GM21737 (cell line): ENCODE results near the gene SCN8A.
A peak's percentile ranks its signal among the peaks of the same experiment; 100 is the strongest.
"Not testable (repeated sequence)": the region's sequence is repeated elsewhere in the genome, so short reads cannot be mapped to it uniquely, and the experiment has no call there.

Source experiments
- ATAC-seq: cut with Tn5 transposase; IDR thresholded peaks from one replicate; pipeline ENCODE4 v1.9.1; 2021; ENCODE audit warnings: mild to moderate bottlenecking, moderate library complexity; ENCODE audit not compliant: unreplicated experiment

SCN8A gene

DNA sequence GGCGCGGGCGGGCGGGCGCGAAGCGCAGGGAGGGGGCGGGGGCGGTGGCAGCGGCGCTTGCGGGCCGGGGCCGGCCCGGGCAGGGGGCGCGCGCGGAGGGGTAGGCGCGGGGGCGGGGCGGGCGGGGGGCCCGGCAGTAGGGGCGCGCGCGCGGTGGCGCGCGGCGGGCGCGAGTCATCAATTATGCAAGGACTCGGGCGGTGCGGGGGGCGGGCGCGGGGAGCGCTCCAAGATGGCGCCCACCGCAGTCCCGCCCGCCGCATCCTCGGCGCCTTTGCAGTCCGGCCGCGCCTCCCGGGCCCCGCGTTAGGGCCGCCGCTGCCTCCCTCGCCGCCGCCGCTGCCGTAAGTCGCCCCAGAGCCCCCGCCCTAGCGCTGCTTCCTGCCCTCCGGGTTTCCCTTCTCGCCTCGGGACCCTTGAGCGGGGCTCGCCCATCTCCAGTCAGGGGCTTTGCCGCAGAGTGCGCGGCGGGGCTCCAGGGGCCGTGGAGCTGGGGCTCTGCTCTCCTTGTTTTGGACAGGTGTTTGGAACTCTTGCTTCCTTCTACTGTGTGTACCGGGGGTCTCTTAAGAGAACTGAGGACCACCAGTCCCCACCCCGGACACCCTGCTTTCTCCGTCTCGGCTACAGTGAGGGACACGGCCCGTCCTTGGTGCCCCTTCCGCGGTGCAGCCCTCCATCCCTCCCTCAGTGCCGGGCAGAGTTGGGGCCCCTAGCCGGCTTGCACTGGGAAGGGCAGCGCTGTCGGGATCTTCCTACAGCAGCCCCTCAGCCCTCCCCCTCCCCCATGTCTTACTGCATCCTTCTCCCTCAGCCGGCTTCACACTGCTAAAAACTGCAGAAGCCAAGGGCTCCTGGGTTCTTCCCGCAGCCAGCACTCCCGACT is at the start of gene SCN8A:
Gene SCN8A, plus strand, starts transcription at position 218 of the 886 bp plus-strand sequence. CDS start 71,585 bp downstream, outside the sequence.
- peak; percentile 16 for ATAC-seq

DNA sequence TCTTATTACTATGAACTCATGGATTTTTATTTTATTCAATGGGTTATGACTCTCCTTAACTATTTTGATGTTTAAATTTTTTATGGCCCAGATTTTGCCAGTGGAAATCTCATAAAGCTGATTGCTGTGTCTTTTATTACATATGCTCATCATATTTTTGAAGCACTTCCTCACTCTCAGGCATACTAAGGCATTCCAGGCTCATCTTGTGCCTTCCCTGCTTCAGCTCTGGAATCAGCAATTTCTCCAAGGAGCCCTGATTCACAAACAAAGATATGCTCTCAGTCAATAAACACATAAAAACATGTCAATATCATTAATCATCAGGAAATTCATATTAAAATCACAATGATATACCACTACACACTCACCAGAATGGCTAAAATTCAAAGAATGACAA is 44.9 kb upstream of the SCN8A start:
- no peak for ATAC-seq

DNA sequence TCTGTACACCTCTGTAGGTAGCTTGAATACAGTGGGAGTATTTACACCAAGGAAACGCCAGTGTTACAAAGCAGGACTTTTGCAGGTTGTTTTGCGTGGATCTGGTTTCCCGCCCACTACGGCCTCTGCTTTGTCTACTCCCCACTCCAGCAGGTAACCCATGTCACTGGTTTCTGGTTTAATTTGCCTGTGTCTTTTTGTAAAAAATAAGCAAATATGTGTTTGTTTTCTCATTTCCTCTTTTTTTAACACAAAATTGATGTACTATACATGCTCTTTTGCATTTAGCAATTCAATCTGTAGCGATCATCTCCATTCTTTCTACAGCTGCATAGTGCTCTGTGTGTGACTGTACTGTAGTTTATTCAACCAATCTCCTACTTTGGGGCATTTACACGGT is 43.4 kb upstream of the SCN8A start:
- ATAC-seq = no peak

DNA sequence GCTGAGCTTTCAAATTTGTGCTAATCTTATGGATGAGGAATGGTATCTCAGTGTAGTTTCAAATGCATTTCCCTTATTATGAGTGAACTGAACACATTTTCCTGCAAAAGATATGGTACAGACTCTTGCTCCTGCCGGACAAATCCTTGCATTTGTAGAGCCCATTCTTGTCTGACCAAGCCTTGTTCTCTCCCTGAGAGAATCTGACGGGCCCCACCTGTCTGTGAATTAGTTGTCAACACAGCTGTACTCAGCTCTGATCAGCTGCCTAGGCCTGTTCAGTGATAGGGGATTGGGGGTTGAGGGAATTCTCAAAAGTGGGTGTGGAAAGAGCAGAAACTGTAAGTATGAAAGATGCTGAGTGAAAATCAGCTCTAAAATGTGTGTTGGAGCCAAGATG is 42.8 kb upstream of the SCN8A start:
- no peak for ATAC-seq

DNA sequence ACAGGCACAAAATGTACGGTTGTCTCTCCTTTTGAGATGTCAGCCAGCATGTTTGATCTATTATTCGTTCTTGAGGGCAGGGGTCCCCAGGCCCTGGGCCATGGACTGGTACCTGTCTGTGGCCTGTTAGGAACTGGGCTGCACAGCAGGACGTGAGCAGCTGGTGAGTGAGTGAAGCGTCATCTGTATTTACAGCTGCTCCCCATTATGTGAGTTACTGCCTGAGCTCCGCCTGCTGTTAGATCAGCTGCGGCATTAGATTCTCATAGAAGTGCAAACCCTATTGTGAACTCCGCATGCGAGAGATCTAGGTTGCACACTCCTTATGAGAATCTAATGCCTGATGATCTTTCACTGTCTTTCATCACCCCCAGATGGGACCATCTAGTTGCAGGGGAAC is 41.4 kb upstream of the SCN8A start:
- ATAC-seq = no peak

DNA sequence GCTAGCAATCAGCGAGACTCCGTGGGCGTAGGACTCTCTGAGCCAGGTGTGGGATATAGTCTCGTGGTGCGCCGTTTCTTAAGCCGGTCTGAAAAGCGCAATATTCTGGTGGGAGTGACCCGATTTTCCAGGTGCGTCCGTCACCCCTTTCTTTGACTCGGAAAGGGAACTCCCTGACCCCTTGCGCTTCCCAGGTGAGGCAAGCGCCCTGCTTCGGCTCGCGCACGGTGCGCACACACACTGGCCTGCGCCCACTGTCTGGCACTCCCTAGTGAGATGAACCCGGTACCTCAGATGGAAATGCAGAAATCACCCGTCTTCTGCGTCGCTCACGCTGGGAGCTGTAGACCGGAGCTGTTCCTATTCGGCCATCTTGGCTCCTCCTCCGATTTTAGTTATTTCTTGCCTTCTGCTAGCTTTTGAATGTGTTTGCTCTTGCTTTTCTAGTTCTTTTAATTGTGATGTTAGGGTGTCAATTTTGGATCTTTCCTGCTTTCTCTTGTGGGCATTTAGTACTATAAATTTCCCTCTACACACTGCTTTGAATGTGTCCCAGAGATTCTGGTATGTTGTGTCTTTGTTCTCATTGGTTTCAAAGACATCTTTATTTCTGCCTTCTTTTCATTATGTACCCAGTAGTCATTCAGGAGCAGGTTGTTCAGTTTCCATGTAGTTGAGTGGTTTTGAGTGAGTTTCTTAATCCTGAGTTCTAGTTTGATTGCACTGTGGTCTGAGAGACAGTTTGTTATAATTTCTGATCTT is 22.6 kb upstream of the SCN8A start:
- not testable (repeated sequence) for ATAC-seq

DNA sequence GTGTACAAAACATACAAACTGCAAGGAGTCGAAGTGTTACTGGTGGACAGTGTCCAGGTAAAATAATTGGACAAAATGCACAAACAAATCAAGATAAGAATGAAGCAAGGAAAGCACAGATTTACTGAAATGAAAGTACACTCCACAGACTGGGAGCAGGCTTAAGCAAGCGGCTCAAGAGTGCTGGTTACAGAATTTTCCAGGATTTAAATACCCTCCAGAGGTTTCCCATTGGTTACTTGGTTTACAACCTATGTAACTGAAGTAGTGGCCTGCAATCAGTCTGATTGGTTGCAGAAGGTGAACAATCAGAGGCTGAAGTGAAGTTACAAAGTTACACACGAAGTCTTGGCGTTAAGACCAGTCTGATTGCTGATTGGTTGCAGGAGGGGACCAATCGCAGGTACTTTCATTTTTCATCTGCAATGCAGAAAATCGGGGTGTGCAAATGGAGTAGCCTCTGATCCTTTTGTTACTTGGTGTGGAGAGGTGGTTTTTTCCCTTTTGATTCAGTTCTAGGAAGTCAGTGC is 11.6 kb upstream of the SCN8A start:
- no peak for ATAC-seq

DNA sequence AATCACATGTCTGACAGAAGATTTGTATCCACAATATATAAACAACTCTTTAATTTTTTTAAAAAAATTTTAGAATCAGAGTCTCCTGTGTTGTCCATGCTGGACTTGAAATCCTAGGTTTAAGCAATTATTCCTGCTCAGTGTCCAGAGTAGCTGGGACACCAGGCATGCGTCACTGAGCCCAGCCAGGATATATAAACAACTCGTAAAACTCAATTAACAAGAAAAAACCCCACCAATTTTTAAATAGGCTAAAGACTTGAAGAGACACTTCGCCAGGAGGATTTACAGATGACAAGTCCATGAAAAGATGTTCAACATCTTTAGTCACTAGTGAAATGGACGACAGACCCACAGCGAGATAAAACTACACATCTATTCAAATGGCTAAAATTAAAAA is 2.0 kb upstream of the SCN8A start:
- ATAC-seq = no peak

DNA sequence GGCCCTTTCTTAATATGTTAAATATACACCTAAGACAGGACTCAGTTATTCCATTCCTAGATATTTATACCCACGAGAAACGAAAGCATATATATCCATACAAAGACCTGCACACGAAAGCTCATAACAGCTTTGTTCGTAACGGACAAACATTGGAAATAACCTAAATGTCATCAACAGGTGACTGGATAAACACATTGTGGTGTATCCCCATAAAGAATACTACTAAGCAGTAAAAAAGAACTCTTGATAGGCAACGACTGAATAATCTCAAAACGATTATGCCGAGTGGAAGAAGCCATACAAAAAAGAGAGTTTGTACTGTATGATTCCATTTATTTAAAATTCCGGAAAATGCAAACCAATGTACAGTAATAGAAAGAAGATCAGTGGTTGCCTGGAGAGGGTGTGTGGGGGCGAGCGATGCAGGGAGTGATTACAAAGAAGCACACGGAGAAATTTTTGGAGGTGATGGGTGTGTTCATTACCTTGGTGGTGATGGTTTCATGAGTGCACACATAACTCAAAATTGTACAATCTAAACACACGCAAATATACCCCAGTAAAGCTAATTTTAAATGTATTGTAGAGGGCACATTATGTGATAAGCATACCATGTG is 1.4 kb upstream of the SCN8A start:
- ATAC-seq = no peak

DNA sequence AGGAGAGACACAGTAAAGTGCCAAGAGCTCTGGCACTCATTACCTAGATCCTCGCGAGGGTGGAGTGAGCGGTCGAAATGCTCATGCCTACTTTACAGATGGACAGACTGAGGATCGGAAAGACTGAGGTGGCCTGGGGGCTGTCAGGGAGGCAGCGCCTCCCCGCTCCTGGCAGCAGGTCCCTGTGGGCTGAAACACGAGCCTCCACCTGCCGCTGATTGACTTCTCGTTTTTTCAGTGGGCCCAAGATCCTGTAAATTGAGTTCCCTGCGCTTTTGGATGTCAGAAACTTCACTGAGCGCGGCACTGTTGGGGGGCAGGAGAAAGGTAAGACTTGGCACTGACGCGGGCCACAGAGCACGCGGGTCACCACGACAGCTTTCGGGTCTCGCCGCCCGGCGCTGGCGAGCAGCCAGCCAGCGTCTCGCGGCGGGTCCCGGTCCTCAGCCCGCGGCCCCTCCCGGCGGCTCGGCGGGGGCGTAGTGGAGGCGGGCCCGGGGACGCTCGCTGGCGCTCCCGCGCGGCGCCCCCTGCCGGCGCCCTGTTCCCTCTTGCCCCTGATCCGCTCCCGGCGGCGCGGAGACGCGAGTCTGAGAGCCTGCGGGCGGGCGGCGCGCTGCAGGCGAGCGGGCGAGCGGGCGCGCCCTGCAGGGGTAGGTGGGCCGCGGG is 552 bp upstream of the SCN8A start:
- ATAC-seq = peak; percentile 85

DNA sequence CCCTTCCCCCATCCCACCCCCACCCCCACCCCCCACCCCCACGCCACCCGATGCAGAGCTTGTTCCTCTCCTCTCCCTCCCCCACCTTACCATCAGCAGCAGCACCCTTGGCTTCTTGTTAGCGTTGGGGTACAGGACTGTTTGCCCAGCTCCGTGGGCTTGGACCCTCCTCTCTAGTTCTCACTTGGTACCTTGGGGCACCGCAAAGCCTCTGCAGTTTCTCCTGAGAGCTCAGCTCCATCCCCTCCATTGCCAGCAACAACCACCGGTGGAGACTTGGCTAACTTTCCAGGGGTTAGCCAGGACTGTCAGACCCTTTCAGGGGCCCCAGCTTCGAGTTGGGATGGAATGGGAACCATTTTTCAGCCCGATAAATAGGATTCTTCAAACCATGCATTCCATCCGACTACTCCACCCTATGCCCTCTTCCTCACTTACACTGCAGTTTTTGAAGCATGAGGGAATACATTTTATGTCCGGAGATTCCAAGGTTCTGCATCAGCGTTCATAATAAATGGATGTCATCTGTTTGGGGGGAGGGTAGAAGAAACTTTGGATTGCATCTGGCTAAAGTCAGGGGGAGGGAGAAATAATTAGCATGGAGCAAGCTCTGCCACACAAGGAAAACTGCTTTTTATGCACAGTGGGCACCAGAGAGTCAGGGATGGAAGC is 1.1 kb downstream of the SCN8A start:
- no peak for ATAC-seq

DNA sequence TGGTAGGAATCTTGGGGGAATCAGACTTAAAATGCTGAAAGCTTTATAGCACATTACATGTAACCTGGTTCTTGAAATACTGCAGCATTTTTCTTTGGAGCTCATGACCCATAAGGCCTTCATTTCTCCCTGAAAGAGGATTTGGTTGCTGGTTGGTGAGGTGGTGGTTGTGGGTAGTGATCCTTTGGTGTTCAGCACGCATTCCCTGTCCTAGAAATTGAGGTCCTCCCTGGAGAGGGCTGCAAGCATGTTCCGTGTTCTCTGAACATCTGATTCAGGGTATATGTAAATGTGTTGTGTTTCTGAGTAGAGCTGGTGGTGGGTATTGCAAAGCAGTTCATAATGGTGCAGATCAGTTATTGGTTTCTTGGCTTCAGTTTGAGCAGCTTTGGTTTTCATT is 2.0 kb downstream of the SCN8A start:
- no peak for ATAC-seq

DNA sequence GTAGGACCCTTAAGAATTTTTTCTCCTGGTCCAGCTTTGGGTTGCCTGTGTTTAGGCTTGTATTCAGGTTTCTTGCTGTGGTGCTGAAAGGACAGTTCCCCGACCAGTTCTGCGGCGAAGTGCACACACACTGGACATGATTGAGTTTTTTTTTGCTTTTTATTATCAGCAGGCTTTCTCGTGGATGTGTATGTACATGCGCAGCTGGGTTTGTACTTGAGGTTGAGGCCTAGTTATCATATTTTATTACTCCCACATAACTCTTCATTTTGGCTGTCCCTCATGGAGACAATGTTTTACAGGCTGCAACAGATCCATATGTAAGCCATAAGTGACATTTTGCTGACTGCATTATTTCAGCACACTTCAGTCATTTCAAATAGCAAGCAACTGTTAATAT is 2.5 kb downstream of the SCN8A start:
- ATAC-seq = no peak

DNA sequence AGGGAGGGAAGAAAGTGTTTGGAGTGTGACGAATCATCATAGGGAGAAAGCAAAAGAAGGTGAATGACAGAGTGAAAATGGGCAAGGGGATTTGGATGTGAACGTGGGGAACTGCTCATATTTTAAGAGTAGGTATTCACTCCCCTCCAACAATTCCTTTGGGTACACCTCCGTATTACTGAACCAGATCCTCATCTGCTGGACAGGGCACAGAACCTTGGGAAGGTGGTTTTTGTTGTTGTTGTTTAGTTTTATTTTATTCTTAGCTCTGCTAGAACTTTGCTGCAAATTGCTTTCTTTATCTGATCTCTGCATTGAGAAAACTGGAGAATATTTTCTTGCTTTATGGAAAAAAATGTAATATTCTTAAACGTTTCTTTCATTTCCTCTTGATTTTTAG is 7.1 kb downstream of the SCN8A start:
- ATAC-seq = no peak

DNA sequence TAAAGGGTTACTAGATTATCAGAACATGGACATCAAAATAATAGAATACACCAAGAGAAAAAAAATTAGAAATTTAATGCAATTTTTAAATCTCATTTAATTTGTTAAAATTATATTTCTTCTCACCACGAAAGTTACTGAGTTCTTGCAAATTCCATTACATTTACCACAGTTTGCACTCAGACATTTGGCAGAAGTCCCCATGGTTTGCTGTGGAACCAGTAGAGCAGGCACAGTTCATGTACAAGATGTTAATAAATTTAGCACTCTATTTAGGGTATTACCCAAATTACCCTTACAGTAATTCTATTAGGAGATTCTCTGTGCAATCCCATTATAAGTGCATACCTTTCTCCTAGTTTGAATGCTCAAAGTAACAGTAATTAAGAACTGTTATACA is 9.7 kb downstream of the SCN8A start:
- ATAC-seq = no peak

DNA sequence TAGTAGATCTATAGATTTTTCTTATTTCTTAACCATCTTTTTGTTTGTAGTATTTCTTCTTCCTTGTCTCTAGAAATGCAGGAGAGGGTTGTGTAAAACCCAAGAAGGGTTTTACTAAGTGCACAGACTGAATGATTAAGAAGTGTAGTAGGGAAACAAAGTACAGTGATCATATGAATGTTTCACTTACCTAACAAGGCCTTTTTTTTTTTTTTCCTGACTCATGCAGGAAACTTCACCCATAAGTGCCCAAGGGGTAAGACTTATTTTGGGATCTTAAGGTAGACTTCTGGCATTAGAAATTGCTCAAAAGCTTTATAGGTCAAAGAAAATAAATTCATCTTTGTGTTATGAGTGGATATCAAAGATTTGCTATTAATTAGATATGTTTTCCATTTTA is 10.2 kb downstream of the SCN8A start:
- no peak for ATAC-seq

DNA sequence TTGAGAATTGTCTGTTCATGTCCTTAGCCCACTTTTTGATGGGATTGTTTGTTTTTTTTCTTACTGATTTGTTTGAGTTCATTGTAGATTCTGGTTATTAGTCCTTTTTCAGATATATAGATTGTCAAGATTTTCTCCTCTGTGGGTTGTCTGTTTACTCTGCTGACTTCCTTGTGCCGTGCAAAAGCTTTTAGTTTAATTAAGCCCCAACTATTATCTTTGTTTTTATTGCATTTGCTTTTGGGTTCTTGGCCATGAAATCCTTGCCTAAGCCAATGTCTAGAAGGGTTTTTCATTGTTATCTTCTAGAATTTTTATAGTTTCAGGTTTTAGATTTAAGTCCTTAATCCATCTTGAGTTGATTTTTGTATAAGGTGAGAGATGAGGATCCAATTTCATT is 14.9 kb downstream of the SCN8A start:
- ATAC-seq = not testable (repeated sequence)

DNA sequence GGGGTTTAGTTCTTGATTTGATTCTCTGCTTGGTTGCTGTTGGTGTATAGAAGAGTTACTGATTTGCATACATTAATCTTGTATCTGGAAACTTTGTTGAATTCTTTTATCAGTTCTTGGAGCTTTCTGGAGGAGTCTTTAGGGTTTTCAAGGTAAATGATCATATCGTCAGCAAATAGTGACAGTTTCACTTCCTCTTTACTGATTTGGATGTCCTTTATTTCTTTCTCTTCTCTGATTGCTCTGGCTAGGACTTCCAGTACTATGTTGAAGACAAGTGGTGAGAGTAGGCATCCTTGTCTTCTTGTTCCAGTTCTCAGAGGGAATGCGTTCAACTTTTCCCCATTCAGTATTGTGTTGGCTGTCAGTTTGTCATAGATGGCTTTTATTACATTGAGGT is 16.2 kb downstream of the SCN8A start:
- not testable (repeated sequence) for ATAC-seq

DNA sequence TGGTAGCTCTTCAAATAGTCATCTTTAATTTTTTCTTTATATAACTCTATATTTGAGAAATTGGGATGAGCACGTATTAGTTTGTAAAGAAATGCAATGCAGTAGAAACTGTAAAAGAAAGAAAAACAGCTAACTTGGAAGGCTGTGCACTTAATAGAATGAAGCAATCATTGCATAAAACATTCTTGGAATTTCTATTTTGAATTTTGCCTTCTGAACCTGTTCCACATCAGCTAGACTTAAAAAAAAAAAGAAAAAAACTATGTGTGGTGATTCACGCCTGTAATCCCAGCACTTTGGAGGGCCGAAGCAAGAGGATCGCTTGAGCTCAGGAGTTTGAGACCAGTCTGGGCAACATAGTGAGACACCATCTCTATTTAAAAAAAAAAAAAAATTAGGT is 29.4 kb downstream of the SCN8A start:
- ATAC-seq = no peak

DNA sequence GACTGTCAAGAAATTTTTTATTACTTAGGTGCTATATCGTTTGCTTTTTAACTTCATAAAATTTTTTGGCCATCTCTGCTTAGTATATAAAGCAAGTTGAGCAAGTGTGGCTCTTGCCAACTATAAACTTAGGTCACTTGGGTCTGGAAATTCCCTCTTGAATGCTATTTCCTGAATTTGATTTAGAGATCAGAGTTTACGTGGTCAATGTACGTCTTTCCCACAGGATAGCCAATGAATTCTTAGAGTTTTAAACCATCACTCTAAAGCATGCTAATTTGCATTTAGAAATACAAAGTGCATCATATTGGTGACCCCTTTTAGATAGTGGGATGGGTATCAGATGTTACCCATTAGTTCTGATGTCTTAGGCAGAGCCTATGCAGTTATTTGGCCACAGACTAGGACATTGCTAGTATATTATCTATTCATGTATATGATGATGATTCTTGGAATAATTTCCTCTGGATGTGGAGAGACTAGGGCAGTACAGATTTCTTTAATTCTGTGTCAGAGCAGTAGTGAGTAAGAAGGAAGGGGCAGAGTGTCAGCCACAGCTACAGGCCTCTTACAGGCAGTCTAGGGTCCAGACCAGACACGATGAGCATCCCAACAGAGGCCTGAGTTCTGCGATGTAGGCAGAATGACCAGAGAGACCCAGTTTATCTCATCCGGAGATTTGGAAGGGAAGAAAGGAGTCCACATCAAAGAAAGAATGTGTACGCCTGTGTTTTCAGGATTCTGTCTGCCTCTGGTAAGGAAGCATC is 30.3 kb downstream of the SCN8A start:
- no peak for ATAC-seq
